ENCODE measurements around the gene C3orf85. TPM values are rescaled to one million over a fixed set of nuclear protein-coding genes. Genes with fewer than 3 reads are reported as not detected.
"Not testable (repeated sequence)": the region's sequence is repeated elsewhere in the genome, so short reads cannot be mapped to it uniquely, and the experiment has no call there.

C3orf85 gene
- total and polyA plus RNA-seq, 7 donors: 5.1 to 36.5 (median 18.6) TPM; not detected in 4

GRCh38 chr3:109132801-109133473, 3.6 kb upstream of the C3orf85 start:
- TF ChIP-seq POLR2A (IDR thresholded peaks at IDR 0.05) (no peak), EP300 (IDR thresholded peaks at IDR 0.05) (no peak)

GRCh38 chr3:109133474-109133816, 3.1 kb upstream of the C3orf85 start:
- WGBS, 2 donors: 40 to 71% methylated on average over 5 of the region's 5 CpGs
- H3K27ac ChIP-seq; H3K27me3 ChIP-seq; H3K4me1 ChIP-seq; H3K4me3 ChIP-seq; H3K36me3 ChIP-seq; H3K9me3 ChIP-seq; intact Hi-C loops (cut with DNase I); DNase-seq: not testable (repeated sequence)

More at GRCh38 chr3:109132801-109133473, 3.6 kb upstream of the C3orf85 start:
- H3K27ac ChIP-seq: no peak overlapping the region
- H3K27me3 ChIP-seq: no peaks in the 10 kb centered on the region
- H3K9me3 ChIP-seq: no peaks in the 10 kb centered on the region
- no peaks in the 10 kb centered on the region for H3K36me3 ChIP-seq
- intact Hi-C loops (cut with DNase I): no loop called here
- WGBS, 2 donors: 47 to 80% methylated on average over 5 of the region's 5 CpGs
- H3K4me3 ChIP-seq: no peak overlapping the region
- no peak for DNase-seq
- H3K4me1 ChIP-seq: no peaks in the 10 kb centered on the region

DNA sequence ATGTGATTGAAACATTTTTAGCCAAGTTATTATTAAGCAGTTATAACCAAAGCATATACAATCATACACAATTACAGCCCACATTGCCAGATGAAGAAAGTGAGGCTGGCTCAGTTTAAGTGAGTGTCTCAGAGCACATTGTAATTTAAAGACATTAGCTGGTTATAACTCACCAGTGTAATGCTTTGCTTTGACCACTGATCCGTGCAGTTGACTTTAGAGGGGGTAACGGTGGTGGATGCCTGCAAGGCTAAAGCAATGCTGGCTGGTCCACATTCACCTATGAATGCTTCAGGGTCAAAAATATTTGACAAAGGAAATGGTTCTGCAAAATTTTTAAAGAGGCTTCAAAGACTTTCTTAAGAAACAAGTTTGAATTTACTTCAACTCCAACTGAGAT, 1.2 kb downstream of the C3orf85 start:
- Histone ChIP-seq H3K27ac (no peak overlapping the region), H3K36me3 (no peaks in the 10 kb centered on the region), H3K4me3 (no peak overlapping the region), H3K27me3 (no peaks in the 10 kb centered on the region), H3K9me3 (no peaks in the 10 kb centered on the region), H3K4me1 (no peaks in the 10 kb centered on the region)
- intact Hi-C loops (cut with DNase I): no loop called here
- no peak for DNase-seq
- TF ChIP-seq POLR2AphosphoS5 (IDR thresholded peaks at IDR 0.05) (no peak), POLR2A (IDR thresholded peaks at IDR 0.05) (no peak), CTCF (IDR thresholded peaks at IDR 0.05) (no peak), EP300 (IDR thresholded peaks at IDR 0.05) (no peak)
- 66 to 87% methylated on average over 2 of the region's 2 CpGs for WGBS, 2 donors

DNA sequence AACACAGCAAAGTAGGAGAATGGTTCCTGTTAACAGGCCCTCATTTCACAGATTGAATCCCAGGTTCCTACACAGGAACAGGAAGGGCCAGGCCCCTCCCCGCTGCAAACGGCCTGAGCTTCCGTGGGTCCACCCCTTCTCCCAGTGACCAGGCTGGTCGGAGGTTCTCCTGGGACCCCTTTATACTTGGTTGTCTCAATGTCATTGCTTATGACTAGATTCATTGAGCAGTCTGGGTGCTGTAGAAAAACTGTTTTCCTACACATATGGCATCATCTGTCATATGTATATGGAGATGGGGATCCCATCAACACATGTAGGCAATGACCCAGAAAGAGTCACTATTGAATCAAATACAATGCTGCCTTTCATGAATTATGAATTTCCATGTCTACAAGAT, 3.8 kb downstream of the C3orf85 start:
- DNase-seq: no peak
- intact Hi-C loops (cut with DNase I): no loop called here
- Histone ChIP-seq H3K36me3 (no peaks in the 10 kb centered on the region), H3K4me1 (no peaks in the 10 kb centered on the region), H3K4me3 (no peak overlapping the region), H3K27ac (no peak overlapping the region), H3K9me3 (no peaks in the 10 kb centered on the region), H3K27me3 (no peaks in the 10 kb centered on the region)
- 86 to 88% methylated on average over 4 of the region's 4 CpGs for WGBS, 2 donors
- no peak for TF ChIP-seq EP300 (IDR thresholded peaks at IDR 0.05)
- no peak for TF ChIP-seq POLR2AphosphoS5 (IDR thresholded peaks at IDR 0.05)
- TF ChIP-seq POLR2A (IDR thresholded peaks at IDR 0.05): no peak
- no peak for TF ChIP-seq CTCF (IDR thresholded peaks at IDR 0.05)

DNA sequence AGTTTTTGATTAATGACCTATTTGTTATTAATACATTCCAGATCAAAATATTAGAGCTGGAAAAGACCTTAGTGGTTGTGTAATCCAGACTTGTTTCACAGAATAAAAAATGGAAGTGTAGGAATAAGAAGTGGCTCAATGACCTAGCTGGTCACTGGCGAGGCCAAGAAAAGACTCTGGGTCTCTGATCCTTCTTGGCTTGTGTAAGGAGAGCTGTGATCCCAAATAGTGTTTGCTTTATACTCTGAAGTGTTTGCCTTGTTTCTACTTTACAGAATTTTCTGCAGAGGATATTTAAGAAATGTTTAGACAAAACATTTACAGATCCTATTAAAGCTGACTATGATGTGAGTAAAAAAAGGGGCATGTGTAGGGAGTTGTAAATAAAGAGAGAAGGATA, 7.1 kb downstream of the C3orf85 start:
- Histone ChIP-seq H3K27me3 (no peaks in the 10 kb centered on the region), H3K27ac (no peak overlapping the region), H3K9me3 (no peaks in the 10 kb centered on the region), H3K4me3 (no peak overlapping the region), H3K4me1 (no peaks in the 10 kb centered on the region), H3K36me3 (no peaks in the 10 kb centered on the region)
- intact Hi-C loops (cut with DNase I): no loop called here
- DNase-seq: no peak
- 88 to 90% methylated on average over 1 of the region's 1 CpG for WGBS, 2 donors
- TF ChIP-seq EP300 (IDR thresholded peaks at IDR 0.05) (no peak), POLR2A (IDR thresholded peaks at IDR 0.05) (no peak), CTCF (IDR thresholded peaks at IDR 0.05) (no peak), POLR2AphosphoS5 (IDR thresholded peaks at IDR 0.05) (no peak)

DNA sequence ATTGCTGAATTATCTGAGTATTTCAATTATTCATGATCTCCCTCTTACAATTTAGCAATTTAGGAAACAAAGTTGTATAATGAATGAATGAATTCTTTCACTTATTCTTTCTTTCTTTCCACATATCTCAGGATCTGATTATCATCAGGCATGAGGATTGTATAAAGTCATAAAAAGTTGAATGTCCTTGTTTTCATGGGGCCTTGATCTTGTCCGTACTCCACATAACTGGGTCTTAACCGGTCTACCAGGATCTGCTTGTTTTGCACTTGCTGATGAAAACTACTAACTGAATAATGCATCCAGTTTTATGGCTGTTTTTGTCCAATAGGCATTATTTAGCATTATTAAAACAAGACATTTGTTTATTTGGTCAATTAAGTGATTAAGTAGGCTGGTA, 12.6 kb downstream of the C3orf85 start:
- intact Hi-C loops (cut with DNase I): no loop called here
- WGBS, 2 donors: 22 to 70% methylated on average over 2 of the region's 2 CpGs
- no peak for DNase-seq
- no peaks in the 10 kb centered on the region for H3K4me1 ChIP-seq
- no peak overlapping the region for H3K4me3 ChIP-seq
- H3K27me3 ChIP-seq: no peaks in the 10 kb centered on the region
- H3K27ac ChIP-seq: no peak overlapping the region
- H3K36me3 ChIP-seq: no peaks in the 10 kb centered on the region
- no peaks in the 10 kb centered on the region for H3K9me3 ChIP-seq
- no peak for TF ChIP-seq CTCF (IDR thresholded peaks at IDR 0.05)
- no peak for TF ChIP-seq EP300 (IDR thresholded peaks at IDR 0.05)
- no peak for TF ChIP-seq POLR2AphosphoS5 (IDR thresholded peaks at IDR 0.05)
- TF ChIP-seq POLR2A (IDR thresholded peaks at IDR 0.05): no peak

All from sigmoid colon (tissue), 7 donors.